ENCODE data around the gene ESF1. TPM values are rescaled to one million over a fixed set of nuclear protein-coding genes. Genes with fewer than 3 reads are reported as not detected.
A peak's percentile ranks its signal among the peaks of the same experiment; 100 is the strongest.

Gene ESF1
- polyA plus RNA-seq, 2 of the 4 experiments (the other 2 are of a cell fraction): 30.5 to 34.8 TPM

DNA sequence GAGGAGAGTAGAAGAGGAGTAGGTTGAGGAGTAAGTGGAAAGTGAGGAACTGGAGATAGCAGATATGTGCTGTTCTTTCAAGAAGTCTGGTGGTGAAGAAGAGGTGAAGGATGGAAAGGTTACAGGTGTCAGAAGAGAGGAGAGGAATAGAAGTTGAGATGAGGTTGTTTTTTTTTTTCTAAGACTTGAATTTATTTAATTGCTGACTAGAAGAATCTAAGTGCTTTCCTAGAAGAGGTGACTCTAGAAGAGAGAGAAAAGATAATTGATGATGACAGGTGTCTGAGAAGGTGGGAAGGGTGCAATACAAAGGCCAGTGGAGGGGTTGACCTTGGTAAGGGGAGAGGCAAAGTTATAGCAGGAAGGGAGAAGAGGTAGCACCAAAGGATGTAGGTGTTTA, 25.7 kb upstream of the ESF1 start:
- ChIA-PET CTCF (interaction anchor here (0.9 to 1.9 kb wide), 2 partner anchors 10 kb away, joined by 3 to 5 read pairs; no protein-coding TSS in a partner anchor), POLR2A (no interaction called here)
- Histone ChIP-seq H3K4me3 (no peak overlapping the region), H3K4me2 (no peak overlapping the region), H3K4me1 (no peaks in the 10 kb centered on the region), H3K27ac (no peak overlapping the region), H3K9me3 (no peaks in the 10 kb centered on the region)
- DNase-seq (ENCODE audit: low read depth in 1 of 2, low spot score in 1 of 2) (no peak), ATAC-seq (no peak), FAIRE-seq (no peak)
- TF ChIP-seq ESRRA (IDR thresholded peaks at IDR 0.05; ENCODE audit: borderline replicate concordance, low read length) (no peak), MAFK (IDR thresholded peaks at IDR 0.05; ENCODE audit: partially characterized antibody) (peak; percentile 16), EHF (CRISPR knock-in tag; IDR thresholded peaks at IDR 0.05) (no peak)
- TF ChIP-seq, protein P1, sequence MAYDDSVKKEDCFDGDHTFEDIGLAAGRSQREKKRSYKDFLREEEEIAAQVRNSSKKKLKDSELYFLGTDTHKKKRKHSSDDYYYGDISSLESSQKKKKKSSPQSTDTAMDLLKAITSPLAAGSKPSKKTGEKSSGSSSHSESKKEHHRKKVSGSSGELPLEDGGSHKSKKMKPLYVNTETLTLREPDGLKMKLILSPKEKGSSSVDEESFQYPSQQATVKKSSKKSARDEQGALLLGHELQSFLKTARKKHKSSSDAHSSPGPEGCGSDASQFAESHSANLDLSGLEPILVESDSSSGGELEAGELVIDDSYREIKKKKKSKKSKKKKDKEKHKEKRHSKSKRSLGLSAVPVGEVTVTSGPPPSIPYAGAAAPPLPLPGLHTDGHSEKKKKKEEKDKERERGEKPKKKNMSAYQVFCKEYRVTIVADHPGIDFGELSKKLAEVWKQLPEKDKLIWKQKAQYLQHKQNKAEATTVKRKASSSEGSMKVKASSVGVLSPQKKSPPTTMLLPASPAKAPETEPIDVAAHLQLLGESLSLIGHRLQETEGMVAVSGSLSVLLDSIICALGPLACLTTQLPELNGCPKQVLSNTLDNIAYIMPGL (CRISPR knock-in tag; IDR thresholded peaks at IDR 0.05; ENCODE audit: borderline replicate concordance): no peak
- TF ChIP-seq, protein P2, sequence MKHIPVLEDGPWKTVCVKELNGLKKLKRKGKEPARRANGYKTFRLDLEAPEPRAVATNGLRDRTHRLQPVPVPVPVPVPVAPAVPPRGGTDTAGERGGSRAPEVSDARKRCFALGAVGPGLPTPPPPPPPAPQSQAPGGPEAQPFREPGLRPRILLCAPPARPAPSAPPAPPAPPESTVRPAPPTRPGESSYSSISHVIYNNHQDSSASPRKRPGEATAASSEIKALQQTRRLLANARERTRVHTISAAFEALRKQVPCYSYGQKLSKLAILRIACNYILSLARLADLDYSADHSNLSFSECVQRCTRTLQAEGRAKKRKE (CRISPR knock-in tag; IDR thresholded peaks at IDR 0.05; ENCODE audit: low read depth): no peak

DNA sequence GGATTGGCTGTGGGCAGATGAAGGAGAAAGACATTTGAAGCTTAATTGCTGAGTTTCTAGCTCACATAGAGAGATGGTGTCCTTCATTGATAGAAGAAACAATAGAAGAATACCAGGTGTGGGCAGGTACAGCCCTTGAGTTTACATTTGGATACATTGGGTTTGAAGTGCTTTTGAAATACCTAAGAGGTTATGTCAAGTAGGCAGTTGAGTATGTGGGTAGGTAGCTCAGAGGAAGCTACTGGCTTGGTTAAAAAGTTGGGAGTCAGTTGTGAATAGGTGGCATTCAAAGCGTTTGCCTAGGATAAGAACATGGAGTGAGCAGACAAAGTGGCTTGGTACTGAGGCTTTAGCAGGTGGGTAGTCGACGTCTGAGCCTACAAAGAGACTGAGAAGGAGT, 25.1 kb upstream of the ESF1 start:
- DNase-seq (ENCODE audit: low read depth in 1 of 2, low spot score in 1 of 2): no peak
- ChIA-PET CTCF (interaction anchor here (0.9 kb wide), 1 partner anchor 10 kb away, joined by 3 read pairs; no protein-coding TSS in a partner anchor), POLR2A (no interaction called here)
- no peak for FAIRE-seq
- ATAC-seq: no peak
- H3K4me2 ChIP-seq: no peak overlapping the region
- no peak overlapping the region for H3K4me3 ChIP-seq
- WGBS (ENCODE audit: missing lambda C conversion rate): 92% methylated on average over 3 of the region's 3 CpGs
- H3K9me3 ChIP-seq: no peaks in the 10 kb centered on the region
- H3K4me1 ChIP-seq: no peaks in the 10 kb centered on the region
- H3K27ac ChIP-seq: no peak overlapping the region
- TF ChIP-seq EP300 (IDR thresholded peaks at IDR 0.05) (no peak), HOXA7 (CRISPR knock-in tag; IDR thresholded peaks at IDR 0.05) (no peak)
- TF ChIP-seq, protein P3, sequence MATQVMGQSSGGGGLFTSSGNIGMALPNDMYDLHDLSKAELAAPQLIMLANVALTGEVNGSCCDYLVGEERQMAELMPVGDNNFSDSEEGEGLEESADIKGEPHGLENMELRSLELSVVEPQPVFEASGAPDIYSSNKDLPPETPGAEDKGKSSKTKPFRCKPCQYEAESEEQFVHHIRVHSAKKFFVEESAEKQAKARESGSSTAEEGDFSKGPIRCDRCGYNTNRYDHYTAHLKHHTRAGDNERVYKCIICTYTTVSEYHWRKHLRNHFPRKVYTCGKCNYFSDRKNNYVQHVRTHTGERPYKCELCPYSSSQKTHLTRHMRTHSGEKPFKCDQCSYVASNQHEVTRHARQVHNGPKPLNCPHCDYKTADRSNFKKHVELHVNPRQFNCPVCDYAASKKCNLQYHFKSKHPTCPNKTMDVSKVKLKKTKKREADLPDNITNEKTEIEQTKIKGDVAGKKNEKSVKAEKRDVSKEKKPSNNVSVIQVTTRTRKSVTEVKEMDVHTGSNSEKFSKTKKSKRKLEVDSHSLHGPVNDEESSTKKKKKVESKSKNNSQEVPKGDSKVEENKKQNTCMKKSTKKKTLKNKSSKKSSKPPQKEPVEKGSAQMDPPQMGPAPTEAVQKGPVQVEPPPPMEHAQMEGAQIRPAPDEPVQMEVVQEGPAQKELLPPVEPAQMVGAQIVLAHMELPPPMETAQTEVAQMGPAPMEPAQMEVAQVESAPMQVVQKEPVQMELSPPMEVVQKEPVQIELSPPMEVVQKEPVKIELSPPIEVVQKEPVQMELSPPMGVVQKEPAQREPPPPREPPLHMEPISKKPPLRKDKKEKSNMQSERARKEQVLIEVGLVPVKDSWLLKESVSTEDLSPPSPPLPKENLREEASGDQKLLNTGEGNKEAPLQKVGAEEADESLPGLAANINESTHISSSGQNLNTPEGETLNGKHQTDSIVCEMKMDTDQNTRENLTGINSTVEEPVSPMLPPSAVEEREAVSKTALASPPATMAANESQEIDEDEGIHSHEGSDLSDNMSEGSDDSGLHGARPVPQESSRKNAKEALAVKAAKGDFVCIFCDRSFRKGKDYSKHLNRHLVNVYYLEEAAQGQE (IDR thresholded peaks at IDR 0.05): no peak
- TF ChIP-seq, protein P4, sequence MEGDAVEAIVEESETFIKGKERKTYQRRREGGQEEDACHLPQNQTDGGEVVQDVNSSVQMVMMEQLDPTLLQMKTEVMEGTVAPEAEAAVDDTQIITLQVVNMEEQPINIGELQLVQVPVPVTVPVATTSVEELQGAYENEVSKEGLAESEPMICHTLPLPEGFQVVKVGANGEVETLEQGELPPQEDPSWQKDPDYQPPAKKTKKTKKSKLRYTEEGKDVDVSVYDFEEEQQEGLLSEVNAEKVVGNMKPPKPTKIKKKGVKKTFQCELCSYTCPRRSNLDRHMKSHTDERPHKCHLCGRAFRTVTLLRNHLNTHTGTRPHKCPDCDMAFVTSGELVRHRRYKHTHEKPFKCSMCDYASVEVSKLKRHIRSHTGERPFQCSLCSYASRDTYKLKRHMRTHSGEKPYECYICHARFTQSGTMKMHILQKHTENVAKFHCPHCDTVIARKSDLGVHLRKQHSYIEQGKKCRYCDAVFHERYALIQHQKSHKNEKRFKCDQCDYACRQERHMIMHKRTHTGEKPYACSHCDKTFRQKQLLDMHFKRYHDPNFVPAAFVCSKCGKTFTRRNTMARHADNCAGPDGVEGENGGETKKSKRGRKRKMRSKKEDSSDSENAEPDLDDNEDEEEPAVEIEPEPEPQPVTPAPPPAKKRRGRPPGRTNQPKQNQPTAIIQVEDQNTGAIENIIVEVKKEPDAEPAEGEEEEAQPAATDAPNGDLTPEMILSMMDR (IDR thresholded peaks at IDR 0.05): no peak

DNA sequence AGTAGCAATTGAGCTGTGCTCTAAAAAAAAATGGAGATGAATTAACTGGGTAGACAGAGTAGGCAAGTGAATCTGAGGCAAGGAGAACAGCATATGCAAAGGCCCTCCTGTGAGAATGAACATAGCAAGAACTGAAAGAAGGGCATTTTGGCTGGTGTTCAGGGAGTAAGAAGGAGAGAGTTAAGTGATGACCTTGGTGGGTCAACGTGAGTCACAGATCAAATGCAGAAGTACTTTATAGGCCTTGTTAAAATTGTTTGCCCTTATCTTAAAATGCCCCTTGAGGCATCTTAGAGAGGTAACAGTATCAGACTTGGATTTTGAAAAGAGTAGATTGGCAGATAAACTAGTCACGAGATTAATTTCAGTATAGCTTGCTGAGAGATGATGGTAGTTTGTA, 24.7 kb upstream of the ESF1 start:
- WGBS (ENCODE audit: missing lambda C conversion rate): 93% methylated on average over 2 of the region's 2 CpGs
- ATAC-seq (no peak), DNase-seq (ENCODE audit: low read depth in 1 of 2, low spot score in 1 of 2) (no peak), FAIRE-seq (no peak)
- TF ChIP-seq, protein P5, sequence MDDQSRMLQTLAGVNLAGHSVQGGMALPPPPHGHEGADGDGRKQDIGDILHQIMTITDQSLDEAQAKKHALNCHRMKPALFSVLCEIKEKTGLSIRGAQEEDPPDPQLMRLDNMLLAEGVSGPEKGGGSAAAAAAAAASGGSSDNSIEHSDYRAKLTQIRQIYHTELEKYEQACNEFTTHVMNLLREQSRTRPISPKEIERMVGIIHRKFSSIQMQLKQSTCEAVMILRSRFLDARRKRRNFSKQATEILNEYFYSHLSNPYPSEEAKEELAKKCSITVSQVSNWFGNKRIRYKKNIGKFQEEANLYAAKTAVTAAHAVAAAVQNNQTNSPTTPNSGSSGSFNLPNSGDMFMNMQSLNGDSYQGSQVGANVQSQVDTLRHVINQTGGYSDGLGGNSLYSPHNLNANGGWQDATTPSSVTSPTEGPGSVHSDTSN (IDR thresholded peaks at IDR 0.05): no peak
- ChIA-PET CTCF (interaction anchor here (0.7 to 2.5 kb wide), 4 partner anchors 9 to 26 kb away, joined by 3 to 13 read pairs (median 4); no protein-coding TSS in a partner anchor), POLR2A (no interaction called here)
- no peak overlapping the region for H3K27ac ChIP-seq
- no peaks in the 10 kb centered on the region for H3K9me3 ChIP-seq
- no peak overlapping the region for H3K4me2 ChIP-seq
- no peaks in the 10 kb centered on the region for H3K4me1 ChIP-seq
- H3K4me3 ChIP-seq: no peak overlapping the region

Data from A549 (cell line).